HG03175 (cell line): ENCODE data around the gene NPL.

Source experiments
- ATAC-seq: cut with Tn5 transposase; IDR thresholded peaks from one replicate; pipeline ENCODE4 v1.9.1; 2021; ENCODE audit warnings: mild to moderate bottlenecking, moderate library complexity; ENCODE audit not compliant: unreplicated experiment

The NPL gene

GRCh38 chr1:182777386-182777785 lies 12.2 kb upstream of the NPL start:
- no peak for ATAC-seq

- no peak for ATAC-seq
These were observed 10.7 kb upstream of the NPL start for GRCh38 chr1:182778862-182779261.

GRCh38 chr1:182779530-182779929 lies 10.0 kb upstream of the NPL start:
- no peak for ATAC-seq

GRCh38 chr1:182781841-182782586 lies 7.6 kb upstream of the NPL start:
- ATAC-seq = peak; percentile 68

- ATAC-seq = no peak
These were observed 7.0 kb upstream of the NPL start for GRCh38 chr1:182782587-182782913.

GRCh38 chr1:182783068-182783467 lies 6.5 kb upstream of the NPL start:
- no peak for ATAC-seq

- ATAC-seq = no peak
These were observed 4.9 kb upstream of the NPL start for GRCh38 chr1:182784556-182785171.

- ATAC-seq = no peak
These were observed 4.4 kb upstream of the NPL start for GRCh38 chr1:182785181-182785580.

- no peak for ATAC-seq
These were observed 3.2 kb upstream of the NPL start for GRCh38 chr1:182786223-182786994.

- no peak for ATAC-seq
These were observed 2.6 kb upstream of the NPL start for GRCh38 chr1:182786995-182787324.

GRCh38 chr1:182791281-182792179 lies 2.0 kb downstream of the NPL start:
- no peak for ATAC-seq

GRCh38 chr1:182794091-182794490 lies 4.5 kb downstream of the NPL start:
- ATAC-seq = no peak

- no peak for ATAC-seq
These were observed 5.2 kb downstream of the NPL start for GRCh38 chr1:182794676-182795201.

GRCh38 chr1:182795563-182796228 lies 6.1 kb downstream of the NPL start:
- no peak for ATAC-seq

GRCh38 chr1:182802006-182802803 lies 12.6 kb downstream of the NPL start:
- no peak for ATAC-seq

GRCh38 chr1:182803846-182804245 lies 14.3 kb downstream of the NPL start:
- ATAC-seq = no peak

GRCh38 chr1:182806015-182806678 lies 16.6 kb downstream of the NPL start:
- ATAC-seq = no peak

- ATAC-seq = no peak
These were observed 18.3 kb downstream of the NPL start for GRCh38 chr1:182807907-182808306.

GRCh38 chr1:182809414-182809957 lies 19.9 kb downstream of the NPL start:
- no peak for ATAC-seq
